Pancreas (tissue), 10 donors: ENCODE results near the gene LASP1. TPM values are rescaled to one million over a fixed set of nuclear protein-coding genes. Genes with fewer than 3 reads are reported as not detected.

Source experiments
- ATAC-seq, 4 donors: fragments of 200-7000 bp; cut with Tn5 transposase; one replicate each; pipeline versions ENCODE4 v1.8.0 to v1.9.1; 2020; ENCODE audit warnings: mild to moderate bottlenecking in 4 of 4, moderate library complexity in 4 of 4
- DNase-seq, 6 donors: peaks; one replicate each; pipeline ENCODE4 v3.0.0-alpha.2; 2020
- FAIRE-seq: peaks from 2 replicates; lab custom pipeline; 2012; peaks lifted over from hg19 to GRCh38; lab: Jason Lieb, UNC
- H3K27ac ChIP-seq, 4 donors: fragments of 200-600 bp; sonication (generic); 1 replicate in 3 of 4; 2 replicates in 1 of 4; pipeline versions ENCODE4 v1.5.0 to v1.8.0; 2020
- H3K27me3 ChIP-seq, 4 donors: fragments of 200-600 bp; one replicate each; pipeline ENCODE4 v1.8.0; 2021
- H3K36me3 ChIP-seq, 3 donors: fragments of 200-600 bp; sonication (generic) in 1 of 3; one replicate each; pipeline versions ENCODE4 v1.5.0 to v1.8.0; 2020 to 2021
- H3K4me1 ChIP-seq, 3 donors: fragments of 200-600 bp; one replicate each; pipeline ENCODE4 v1.8.0; 2021
- H3K4me3 ChIP-seq, 4 donors: fragments of 200-600 bp; sonication (generic) in 2 of 4; one replicate each; pipeline versions ENCODE4 v1.5.0 to v1.8.0; 2020 to 2021
- H3K9me3 ChIP-seq, 4 donors: fragments of 200-600 bp; one replicate each; pipeline ENCODE4 v1.8.0; 2021
- CTCF ChIP-seq, 4 donors: fragments of 200-600 bp; sonication (generic) in 3 of 4; IDR thresholded peaks; one replicate each; pipeline versions ENCODE4 v1.5.0 to v1.8.0; 2021; ENCODE audit warnings: antibody characterized with exemption in 4 of 4
- WGBS, 2 donors: extraction: QIAGEN DNeasy Blood & Tissue Kit; methylation state at CpG; one replicate each; pipeline ENCODE4 v1.1.7; 2013; 5-methylcytosine and 5-hydroxymethylcytosine counted together
- intact Hi-C, 3 donors: fragments of 100-400 bp; cut with DNase I; formaldehyde crosslinking; loops; one replicate each; pipeline versions ENCODE4 v1.11.1 to v1.14.2; 2022
- polyA plus RNA-seq, 2 donors: library from polyadenylated mRNA; stranded (reverse); fragments of 200-250 nt; gene quantifications; one replicate each; pipeline ENCODE4 v1.2.3, GENCODE V29; 2013
- total RNA-seq, 6 donors: library from RNA; stranded (reverse); fragmentation: NEBNext Ultra II Directional in 4 of 6; extraction: Animal tissue kit (Norgen Biotek cat#: 25700) in 4 of 6; gene quantifications; one replicate each; pipeline versions ENCODE4 v1.2.1 to v1.2.4, GENCODE V29; 2021 to 2023
- donor health status: healthy with polysubstance abuse.
- donor health status: DM: no; HTN: no; CAD: no; lungs with moderate emphysema.
- donor health status: DM: no; HTN: no; CAD: no.
- donor health status: control.
- donor health status: control.
- donor health status: Bipolar disorder and iron deficiency.
- donor health status: DM: yes; HTN: yes; CAD: no.
- donor health status: DM: no; HTN: no; CAD: no.
- donor health status: DM: no; HTN: no; CAD: no.
- donor health status: DM: yes; HTN: yes; CAD: no.

LASP1 gene
- total and polyA plus RNA-seq, 8 donors = 35.7 to 98.6 (median 57.1) TPM

DNA sequence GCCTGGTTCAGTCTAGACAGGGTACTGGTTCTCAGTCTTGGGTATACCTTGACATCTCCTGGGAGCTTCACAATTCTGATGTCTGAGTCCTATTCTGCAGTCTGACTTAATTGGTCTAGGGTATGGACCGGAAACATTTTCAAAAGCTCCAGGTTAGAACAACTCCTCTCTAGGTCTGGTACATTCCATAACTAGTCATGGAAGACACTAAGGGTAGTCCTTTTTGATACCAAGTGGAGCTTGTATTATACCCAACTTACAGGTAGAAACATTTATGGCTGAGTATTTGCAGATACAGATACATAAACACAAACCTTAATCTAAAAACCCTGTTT lies 21.3 kb upstream of the LASP1 start:
- H3K9me3 ChIP-seq = no peaks in the 10 kb centered on the region
- intact Hi-C loops = no loop called here
- peaks cover 0 to 22% (median 7%) of the 10 kb centered on the region in 3 donors for H3K36me3 ChIP-seq
- TF ChIP-seq CTCF (IDR thresholded peaks at IDR 0.05) = no peak
- H3K27ac ChIP-seq = no peak overlapping the region
- 89 to 97% methylated on average over 1 of the region's 1 CpG for WGBS, 2 donors
- H3K27me3 ChIP-seq = no peaks in the 10 kb centered on the region
- H3K4me1 ChIP-seq = peaks cover 10 to 16% (median 14%) of the 10 kb centered on the region in 3 donors
- FAIRE-seq (no peak), ATAC-seq (no peak), DNase-seq (no peak)
- no peak overlapping the region for H3K4me3 ChIP-seq

GRCh38 chr17:38848939-38849605 lies 20.8 kb upstream of the LASP1 start:
- no peaks in the 10 kb centered on the region for H3K27me3 ChIP-seq
- peaks cover 10 to 16% (median 14%) of the 10 kb centered on the region in 3 donors for H3K4me1 ChIP-seq
- no peak overlapping the region for H3K27ac ChIP-seq
- no peaks in the 10 kb centered on the region for H3K9me3 ChIP-seq
- intact Hi-C loops = no loop called here
- TF ChIP-seq CTCF (IDR thresholded peaks at IDR 0.05) = no peak
- ATAC-seq = no peak
- DNase-seq = no peak
- 80 to 86% methylated on average over 16 of the region's 16 CpGs for WGBS, 2 donors
- H3K4me3 ChIP-seq = no peak overlapping the region
- peaks cover 0 to 22% (median 7%) of the 10 kb centered on the region in 3 donors for H3K36me3 ChIP-seq
- FAIRE-seq = no peak

- intact Hi-C loops = no loop called here
- Histone ChIP-seq H3K9me3 (no peaks in the 10 kb centered on the region), H3K4me1 (peaks cover 10 to 16% (median 14%) of the 10 kb centered on the region in 3 donors), H3K27ac (no peak overlapping the region), H3K4me3 (peak overlapping the region in 1 of 4 donors; percentile 60), H3K27me3 (no peaks in the 10 kb centered on the region), H3K36me3 (peaks cover 0 to 22% (median 7%) of the 10 kb centered on the region in 3 donors)
- WGBS, 2 donors = 62 to 63% methylated on average over 7 of the region's 7 CpGs
- ATAC-seq (no peak), DNase-seq (no peak), FAIRE-seq (no peak)
- TF ChIP-seq CTCF (IDR thresholded peaks at IDR 0.05) = no peak
Observed at GRCh38 chr17:38850374-38850773, 19.5 kb upstream of the LASP1 start.

DNA sequence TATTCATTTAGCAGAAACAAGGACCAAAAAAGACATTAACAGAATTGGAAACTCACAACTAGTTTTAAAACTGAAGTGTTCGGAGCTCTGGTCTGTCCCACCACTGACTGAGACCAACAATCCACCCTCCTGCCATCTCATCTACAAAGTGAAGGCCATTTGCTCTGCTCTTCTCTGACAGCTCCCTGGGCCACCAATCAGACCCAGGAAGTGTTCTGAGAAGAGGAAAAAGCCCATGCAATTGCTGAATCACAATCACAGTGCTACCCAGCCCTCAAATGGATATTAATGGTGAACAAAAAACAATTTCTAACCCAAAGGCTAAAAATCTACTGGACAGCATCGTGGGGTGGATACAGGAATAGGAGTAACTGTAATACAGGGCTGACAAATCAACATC lies 18.4 kb upstream of the LASP1 start:
- no peak for TF ChIP-seq CTCF (IDR thresholded peaks at IDR 0.05)
- FAIRE-seq (no peak), ATAC-seq (no peak), DNase-seq (no peak)
- no peak overlapping the region for H3K27ac ChIP-seq
- no peaks in the 10 kb centered on the region for H3K9me3 ChIP-seq
- H3K4me3 ChIP-seq = peak overlapping the region in 3 of 4 donors; percentile 45 to 60 (median 51)
- no peaks in the 10 kb centered on the region for H3K27me3 ChIP-seq
- H3K4me1 ChIP-seq = peaks cover 10 to 16% (median 14%) of the 10 kb centered on the region in 3 donors
- intact Hi-C loops = no loop called here
- peaks cover 0 to 22% (median 7%) of the 10 kb centered on the region in 3 donors for H3K36me3 ChIP-seq
- 25 to 32% methylated on average over 2 of the region's 2 CpGs for WGBS, 2 donors

GRCh38 chr17:38852771-38853291 lies 17.0 kb upstream of the LASP1 start:
- Histone ChIP-seq H3K36me3 (peaks cover 0 to 17% (median 7%) of the 10 kb centered on the region in 3 donors), H3K9me3 (no peaks in the 10 kb centered on the region), H3K27me3 (no peaks in the 10 kb centered on the region), H3K4me3 (peak overlapping the region; percentile 45 to 60 (median 52)), H3K27ac (peak overlapping the region; percentile 72 to 96 (median 87)), H3K4me1 (peaks cover 10 to 16% (median 14%) of the 10 kb centered on the region in 3 donors)
- TF ChIP-seq CTCF (IDR thresholded peaks at IDR 0.05) = no peak
- FAIRE-seq = no peak
- DNase-seq = peak in 1 of 6 donors; percentile 19
- 0 to 1% methylated on average over 19 of the region's 19 CpGs for WGBS, 2 donors
- intact Hi-C loops = no loop called here
- peak; percentile 5 to 22 (median 11) for ATAC-seq
